ENCODE data around the gene GET4. TPM values are rescaled to one million over a fixed set of nuclear protein-coding genes. Genes with fewer than 3 reads are reported as not detected.

GET4 gene
- total RNA-seq, 4 donors from 2014 or later: 24.6 to 40.8 (median 30.0) TPM

GRCh38 chr7:863106-863505 is 13.2 kb upstream of the GET4 start:
- intact Hi-C loops (cut with DNase I; ENCODE audit: low total_unique reads): no loop called here
- Histone ChIP-seq H3K4me1 (peaks cover 6 to 11% of the 10 kb centered on the region in 2 donors), H3K36me3 (peaks cover 0 to 82% of the 10 kb centered on the region in 2 donors), H3K9me3 (no peaks in the 10 kb centered on the region), H3K4me3 (no peak overlapping the region), H3K27me3 (no peaks in the 10 kb centered on the region), H3K27ac (no peak overlapping the region)
- no peak for DNase-seq
- TF ChIP-seq POLR2A (IDR thresholded peaks at IDR 0.05): no peak
- no peak for TF ChIP-seq CTCF (IDR thresholded peaks at IDR 0.05 in 4 of 5, conservative IDR thresholded peaks at IDR 0.05 in 1 of 5)
- ATAC-seq: no peak
- in situ Hi-C loops (cut with MboI; ENCODE audit: low sequenced_read_pairs in 4 of 4): loop anchor here in 1 of 4 donors (10.0 kb wide), 1 partner anchor 78 kb away; no protein-coding TSS in a partner anchor

GRCh38 chr7:865921-866320 is 10.4 kb upstream of the GET4 start:
- DNase-seq (no peak), ATAC-seq (no peak)
- Histone ChIP-seq H3K27me3 (no peaks in the 10 kb centered on the region), H3K4me3 (no peak overlapping the region), H3K4me1 (peaks cover 6 to 12% of the 10 kb centered on the region in 2 donors), H3K27ac (peak overlapping the region; percentile 76 to 84 (median 78)), H3K36me3 (peaks cover 0 to 72% of the 10 kb centered on the region in 2 donors), H3K9me3 (no peaks in the 10 kb centered on the region)
- TF ChIP-seq CTCF (IDR thresholded peaks at IDR 0.05 in 4 of 5, conservative IDR thresholded peaks at IDR 0.05 in 1 of 5) (no peak), POLR2A (IDR thresholded peaks at IDR 0.05) (no peak)
- in situ Hi-C loops (cut with MboI; ENCODE audit: low sequenced_read_pairs in 4 of 4) (loop anchor here in 1 of 4 donors (10.0 kb wide), 1 partner anchor 81 kb away; no protein-coding TSS in a partner anchor), intact Hi-C loops (cut with DNase I; ENCODE audit: low total_unique reads) (no loop called here)

GRCh38 chr7:867001-867405 is 9.4 kb upstream of the GET4 start:
- TF ChIP-seq CTCF (IDR thresholded peaks at IDR 0.05 in 4 of 5, conservative IDR thresholded peaks at IDR 0.05 in 1 of 5) (no peak), POLR2A (IDR thresholded peaks at IDR 0.05) (no peak)
- in situ Hi-C loops (cut with MboI; ENCODE audit: low sequenced_read_pairs in 4 of 4) (loop anchor here in 1 of 4 donors (10.0 kb wide), 1 partner anchor 82 kb away; no protein-coding TSS in a partner anchor), intact Hi-C loops (cut with DNase I; ENCODE audit: low total_unique reads) (no loop called here)
- ATAC-seq (peak; percentile 71 to 77), DNase-seq (peak; percentile 54 to 75)
- Histone ChIP-seq H3K4me1 (peaks cover 6 to 12% of the 10 kb centered on the region in 2 donors), H3K4me3 (no peak overlapping the region), H3K27me3 (no peaks in the 10 kb centered on the region), H3K36me3 (peaks cover 0 to 66% of the 10 kb centered on the region in 2 donors), H3K27ac (peak overlapping the region; percentile 76 to 84 (median 78)), H3K9me3 (no peaks in the 10 kb centered on the region)

GRCh38 chr7:867406-868188 is 8.8 kb upstream of the GET4 start:
- H3K36me3 ChIP-seq: peaks cover 0 to 67% of the 10 kb centered on the region in 2 donors
- peak; percentile 49 to 80 for ATAC-seq
- intact Hi-C loops (cut with DNase I; ENCODE audit: low total_unique reads): no loop called here
- no peak overlapping the region for H3K4me3 ChIP-seq
- H3K9me3 ChIP-seq: no peaks in the 10 kb centered on the region
- H3K4me1 ChIP-seq: peaks cover 6 to 12% of the 10 kb centered on the region in 2 donors
- H3K27me3 ChIP-seq: no peaks in the 10 kb centered on the region
- peak overlapping the region; percentile 76 to 84 (median 78) for H3K27ac ChIP-seq
- peak; percentile 44 to 75 for DNase-seq
- in situ Hi-C loops (cut with MboI; ENCODE audit: low sequenced_read_pairs in 4 of 4): loop anchor here in 1 of 4 donors (10.0 kb wide), 1 partner anchor 83 kb away; no protein-coding TSS in a partner anchor
- TF ChIP-seq POLR2A (IDR thresholded peaks at IDR 0.05) (no peak), CTCF (IDR thresholded peaks at IDR 0.05 in 4 of 5, conservative IDR thresholded peaks at IDR 0.05 in 1 of 5) (no peak)
